NB4 (cell line): ENCODE data around the gene DAZAP1.

Source experiments
- DNase-seq: peaks from one replicate; pipeline ENCODE4 v3.0.0; 2010; ENCODE audit warnings: low read depth
- H3K4me3 ChIP-seq: one replicate; pipeline ENCODE4 v1.5.1; 2011; ENCODE audit warnings: mild to moderate bottlenecking, low read depth, low read length, moderate library complexity
- MYC ChIP-seq: IDR thresholded peaks from 2 replicates; pipeline ENCODE4 v1.6.1; 2011; ENCODE audit warnings: low read depth, low read length
- POLR2A ChIP-seq: IDR thresholded peaks from 2 replicates; pipeline ENCODE4 v1.6.1; 2011; ENCODE audit warnings: mild to moderate bottlenecking; ENCODE audit not compliant: insufficient read length; ENCODE audit errors: extremely low read depth
- TF ChIP-seq, protein P1 (sequence below): IDR thresholded peaks from 2 replicates; pipeline ENCODE4 v1.6.1; 2011; ENCODE audit warnings: low read depth, low read length
- TF ChIP-seq, protein P2 (sequence below): IDR thresholded peaks from one replicate; pipeline ENCODE4 v1.5.1; 2012; ENCODE audit warnings: low read depth, low read length

The DAZAP1 gene

DNA sequence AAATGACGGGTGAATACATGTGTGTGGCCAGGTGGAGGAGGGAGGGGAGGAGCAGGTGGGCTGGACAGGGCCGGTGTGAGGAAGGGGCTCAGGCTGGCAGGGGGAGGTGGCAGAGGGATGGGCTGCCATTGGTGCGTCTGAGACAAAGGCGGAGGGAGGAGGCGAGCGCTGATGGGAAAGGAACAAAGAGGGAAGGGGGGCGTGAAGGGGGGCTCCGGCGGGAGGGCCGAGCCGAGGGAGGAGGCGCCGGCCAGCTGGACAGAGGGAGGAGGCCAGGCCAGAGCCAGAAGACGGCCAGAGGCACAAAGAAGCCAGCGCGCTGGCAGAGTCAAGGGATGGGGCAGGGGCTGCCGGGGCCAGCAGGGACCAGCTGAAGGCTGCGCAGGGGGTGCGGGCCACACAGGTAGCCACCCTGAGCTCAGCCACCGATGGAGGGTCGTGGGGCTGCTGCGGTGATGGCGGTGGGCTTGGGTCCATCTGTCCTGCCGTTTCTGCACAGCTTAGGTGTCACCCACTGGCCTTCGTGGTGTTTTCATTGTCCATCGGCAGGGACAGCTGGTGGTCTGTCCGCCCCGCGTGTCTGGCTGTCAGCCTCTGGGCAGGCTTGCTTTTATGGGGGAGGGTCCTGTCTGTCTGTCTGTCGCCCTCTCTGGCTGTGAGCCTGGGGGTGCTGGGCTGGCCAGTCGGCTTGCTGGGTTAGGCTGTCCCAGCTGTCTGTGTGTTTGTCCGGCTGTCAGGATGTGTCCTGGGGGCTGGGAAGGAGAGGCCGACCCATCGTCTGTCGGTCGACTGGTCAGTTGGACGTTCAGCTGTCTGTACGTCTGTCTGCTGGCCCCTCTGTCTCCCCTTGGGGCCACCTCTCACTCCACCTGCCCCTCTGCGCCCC is 44.8 kb downstream of the DAZAP1 start:
- no peak overlapping the region for H3K4me3 ChIP-seq
- TF ChIP-seq, protein P1, sequence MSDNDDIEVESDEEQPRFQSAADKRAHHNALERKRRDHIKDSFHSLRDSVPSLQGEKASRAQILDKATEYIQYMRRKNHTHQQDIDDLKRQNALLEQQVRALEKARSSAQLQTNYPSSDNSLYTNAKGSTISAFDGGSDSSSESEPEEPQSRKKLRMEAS, result no peak
- no peak for TF ChIP-seq MYC
- no peak for TF ChIP-seq POLR2A
- DNase-seq, result no peak

DNA sequence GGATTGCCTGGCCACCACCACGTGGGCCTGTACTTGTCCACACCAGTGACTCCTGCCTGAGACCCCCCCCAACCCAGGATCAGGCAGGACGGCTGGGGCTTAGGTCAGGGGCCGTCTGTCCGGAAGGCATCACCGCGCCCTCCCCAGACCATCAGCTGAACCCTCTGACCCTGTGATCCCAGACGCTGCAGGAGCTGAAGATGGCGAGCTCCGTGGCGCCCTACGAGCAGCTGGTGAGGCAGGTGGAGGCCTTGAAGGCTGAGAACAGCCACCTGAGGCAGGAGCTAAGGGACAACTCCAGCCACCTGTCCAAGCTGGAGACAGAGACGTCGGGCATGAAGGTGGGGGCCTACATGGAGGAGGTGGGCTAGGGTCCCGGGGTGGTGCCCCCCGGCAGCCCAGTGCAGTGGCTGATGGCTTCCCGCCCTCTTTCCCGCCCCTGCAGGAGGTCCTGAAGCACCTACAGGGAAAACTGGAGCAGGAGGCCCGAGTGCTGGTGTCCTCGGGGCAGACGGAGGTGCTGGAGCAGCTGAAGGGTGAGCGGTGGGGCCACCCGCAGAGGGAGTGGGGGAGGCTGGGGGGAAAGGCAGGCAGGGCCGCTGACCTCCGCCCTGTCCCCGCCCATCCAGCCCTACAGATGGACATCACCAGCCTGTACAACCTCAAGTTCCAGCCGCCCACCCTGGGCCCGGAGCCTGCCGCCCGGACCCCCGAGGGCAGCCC is 45.6 kb downstream of the DAZAP1 start:
- no peak for DNase-seq
- no peak overlapping the region for H3K4me3 ChIP-seq
- no peak for TF ChIP-seq POLR2A
- TF ChIP-seq, protein P1, result no peak
- TF ChIP-seq, protein P2, sequence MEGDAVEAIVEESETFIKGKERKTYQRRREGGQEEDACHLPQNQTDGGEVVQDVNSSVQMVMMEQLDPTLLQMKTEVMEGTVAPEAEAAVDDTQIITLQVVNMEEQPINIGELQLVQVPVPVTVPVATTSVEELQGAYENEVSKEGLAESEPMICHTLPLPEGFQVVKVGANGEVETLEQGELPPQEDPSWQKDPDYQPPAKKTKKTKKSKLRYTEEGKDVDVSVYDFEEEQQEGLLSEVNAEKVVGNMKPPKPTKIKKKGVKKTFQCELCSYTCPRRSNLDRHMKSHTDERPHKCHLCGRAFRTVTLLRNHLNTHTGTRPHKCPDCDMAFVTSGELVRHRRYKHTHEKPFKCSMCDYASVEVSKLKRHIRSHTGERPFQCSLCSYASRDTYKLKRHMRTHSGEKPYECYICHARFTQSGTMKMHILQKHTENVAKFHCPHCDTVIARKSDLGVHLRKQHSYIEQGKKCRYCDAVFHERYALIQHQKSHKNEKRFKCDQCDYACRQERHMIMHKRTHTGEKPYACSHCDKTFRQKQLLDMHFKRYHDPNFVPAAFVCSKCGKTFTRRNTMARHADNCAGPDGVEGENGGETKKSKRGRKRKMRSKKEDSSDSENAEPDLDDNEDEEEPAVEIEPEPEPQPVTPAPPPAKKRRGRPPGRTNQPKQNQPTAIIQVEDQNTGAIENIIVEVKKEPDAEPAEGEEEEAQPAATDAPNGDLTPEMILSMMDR, result no peak
- TF ChIP-seq MYC, result no peak

DNA sequence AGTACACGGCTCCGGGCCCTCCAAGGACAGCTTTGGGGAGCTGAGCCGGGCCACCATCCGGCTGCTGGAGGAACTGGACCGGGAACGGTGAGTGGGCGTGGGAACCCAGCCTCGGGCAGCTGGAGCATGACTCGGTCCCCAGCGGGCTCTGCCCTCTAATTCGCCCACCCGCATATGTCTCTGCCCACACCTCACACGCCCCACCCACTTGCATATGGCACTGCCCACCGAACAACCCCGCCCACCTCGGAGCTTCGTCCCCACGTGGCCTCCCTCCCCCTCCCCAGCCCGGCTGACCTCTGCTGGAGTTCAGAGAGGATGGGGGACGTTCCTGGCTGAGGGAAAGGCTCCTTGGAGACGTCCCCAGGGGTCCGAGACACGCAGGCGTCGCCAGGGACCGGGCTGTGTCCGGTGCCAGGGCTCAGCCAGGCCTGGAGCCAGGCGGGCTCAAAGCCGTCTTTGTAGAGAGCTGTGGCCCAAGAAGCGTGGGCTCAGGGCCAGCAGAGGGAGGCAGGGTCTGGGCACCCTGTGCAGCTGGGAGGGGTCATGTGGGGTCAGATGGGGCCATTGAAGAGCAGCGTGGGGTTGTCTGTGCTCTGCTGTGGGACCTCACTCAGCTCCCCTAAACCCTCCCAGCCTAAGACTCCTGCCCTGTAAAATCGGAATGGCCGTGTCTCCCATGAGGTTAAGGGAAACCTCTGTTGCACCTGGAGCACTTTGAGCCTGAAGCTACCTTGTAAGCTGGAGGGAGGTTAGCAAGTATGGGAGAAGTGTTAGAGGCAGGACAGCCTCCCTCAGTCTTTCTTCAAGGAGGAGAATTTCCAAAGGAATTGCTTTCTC is 46.4 kb downstream of the DAZAP1 start:
- no peak for DNase-seq
- TF ChIP-seq, protein P2, result no peak
- TF ChIP-seq MYC, result no peak
- TF ChIP-seq, protein P1, result no peak
- TF ChIP-seq POLR2A, result no peak
- H3K4me3 ChIP-seq, result no peak overlapping the region

DNA sequence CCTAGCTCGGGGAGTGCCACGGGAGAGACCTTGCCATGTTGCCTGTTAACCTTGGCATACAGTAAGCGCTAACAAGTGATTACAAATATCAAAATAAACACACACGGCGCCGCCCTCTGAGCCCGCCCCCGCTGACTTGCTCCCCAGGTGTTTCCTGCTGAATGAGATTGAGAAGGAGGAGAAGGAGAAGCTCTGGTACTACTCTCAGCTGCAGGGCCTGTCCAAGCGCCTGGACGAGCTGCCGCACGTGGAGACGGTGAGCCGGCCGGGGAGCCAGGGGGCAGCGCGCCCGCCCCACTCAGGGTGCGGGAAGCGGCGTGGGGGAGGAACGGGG is 47.6 kb downstream of the DAZAP1 start:
- DNase-seq, result no peak
- TF ChIP-seq, protein P1, result peak; percentile 26; the same call in 1 of the 2 replicates
- TF ChIP-seq, protein P2, result no peak
- no peak overlapping the region for H3K4me3 ChIP-seq

DNA sequence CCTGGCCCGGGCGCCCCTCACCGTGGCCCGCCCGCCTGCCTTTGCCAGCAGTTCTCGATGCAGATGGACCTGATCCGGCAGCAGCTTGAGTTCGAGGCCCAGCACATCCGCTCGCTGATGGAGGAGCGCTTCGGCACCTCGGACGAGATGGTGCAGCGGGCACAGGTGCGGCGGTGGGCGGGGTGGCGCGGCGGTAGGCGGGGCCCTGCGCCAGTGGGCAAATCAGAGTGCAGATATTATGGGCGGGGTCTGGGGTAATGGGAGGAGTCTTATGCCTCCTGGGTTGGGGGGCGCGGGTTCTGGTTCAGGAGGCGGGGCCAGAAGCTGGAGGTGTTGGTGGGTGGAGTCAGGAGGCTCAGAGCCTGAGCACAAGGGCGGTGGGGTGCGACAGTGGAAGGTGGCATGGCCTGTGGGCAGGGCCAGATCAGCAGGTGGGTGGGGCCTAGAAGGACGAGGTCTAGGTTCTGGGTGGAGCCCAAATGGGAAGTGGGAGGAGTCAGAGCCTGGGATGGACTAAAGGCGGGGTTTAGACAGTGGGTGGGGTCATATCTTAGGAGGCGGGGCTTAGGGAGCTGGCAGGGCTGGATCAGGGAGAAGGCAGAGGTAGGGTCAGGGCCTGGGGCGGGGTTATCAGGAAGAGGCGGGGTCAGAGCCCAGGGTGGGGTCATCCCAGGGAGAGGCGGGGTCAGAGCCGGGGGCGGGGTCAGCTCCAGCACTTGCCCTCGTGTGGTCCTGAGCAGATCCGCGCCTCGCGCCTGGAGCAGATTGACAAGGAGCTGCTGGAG is 48.1 kb downstream of the DAZAP1 start:
- TF ChIP-seq, protein P2, result no peak
- TF ChIP-seq, protein P1, result no peak
- TF ChIP-seq MYC (no peak), POLR2A (no peak)
- DNase-seq, result no peak
- H3K4me3 ChIP-seq, result no peak overlapping the region
